ENCODE data around the gene GPR149.

DNA sequence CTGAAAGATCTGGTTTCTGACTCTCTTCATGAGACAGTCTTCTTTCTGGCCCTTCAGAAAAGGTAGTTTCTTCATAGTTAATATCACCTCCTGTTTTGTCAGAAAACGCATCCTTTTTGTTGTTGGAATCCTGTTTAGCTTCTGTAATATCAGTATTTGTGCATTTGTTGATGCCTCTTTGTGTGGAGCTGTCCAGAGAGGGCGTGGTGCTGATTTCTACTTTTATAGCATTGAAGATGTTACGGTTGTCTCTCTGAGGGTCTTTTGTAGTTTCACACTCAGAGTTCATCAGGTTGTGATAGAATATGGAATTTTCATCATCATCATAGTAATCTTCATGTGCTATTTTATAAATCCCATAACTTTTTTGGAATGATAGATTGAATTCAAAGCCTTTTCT lies 8.9 kb downstream of the GPR149 start:
- no peak for TF ChIP-seq POLR2A (IDR thresholded peaks at IDR 0.05)
- TF ChIP-seq, protein P1, sequence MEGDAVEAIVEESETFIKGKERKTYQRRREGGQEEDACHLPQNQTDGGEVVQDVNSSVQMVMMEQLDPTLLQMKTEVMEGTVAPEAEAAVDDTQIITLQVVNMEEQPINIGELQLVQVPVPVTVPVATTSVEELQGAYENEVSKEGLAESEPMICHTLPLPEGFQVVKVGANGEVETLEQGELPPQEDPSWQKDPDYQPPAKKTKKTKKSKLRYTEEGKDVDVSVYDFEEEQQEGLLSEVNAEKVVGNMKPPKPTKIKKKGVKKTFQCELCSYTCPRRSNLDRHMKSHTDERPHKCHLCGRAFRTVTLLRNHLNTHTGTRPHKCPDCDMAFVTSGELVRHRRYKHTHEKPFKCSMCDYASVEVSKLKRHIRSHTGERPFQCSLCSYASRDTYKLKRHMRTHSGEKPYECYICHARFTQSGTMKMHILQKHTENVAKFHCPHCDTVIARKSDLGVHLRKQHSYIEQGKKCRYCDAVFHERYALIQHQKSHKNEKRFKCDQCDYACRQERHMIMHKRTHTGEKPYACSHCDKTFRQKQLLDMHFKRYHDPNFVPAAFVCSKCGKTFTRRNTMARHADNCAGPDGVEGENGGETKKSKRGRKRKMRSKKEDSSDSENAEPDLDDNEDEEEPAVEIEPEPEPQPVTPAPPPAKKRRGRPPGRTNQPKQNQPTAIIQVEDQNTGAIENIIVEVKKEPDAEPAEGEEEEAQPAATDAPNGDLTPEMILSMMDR (IDR thresholded peaks at IDR 0.05), result no peak
